Measurements from ENCODE around the gene HLTF. TPM values are rescaled to one million over a fixed set of nuclear protein-coding genes. Genes with fewer than 3 reads are reported as not detected.
"Not testable (repeated sequence)": the region's sequence is repeated elsewhere in the genome, so short reads cannot be mapped to it uniquely, and the experiment has no call there.

Gene HLTF
- total RNA-seq, 2 donors from 2014 or later: 10.9 to 15.3 TPM

- no peaks in the 10 kb centered on the region for H3K9me3 ChIP-seq
- ATAC-seq (peak; percentile 40), DNase-seq (peak; percentile 47 to 61 (median 54))
- H3K27ac ChIP-seq: peak overlapping the region; percentile 84 to 93 (median 92)
- no peaks in the 10 kb centered on the region for H3K27me3 ChIP-seq
- H3K4me1 ChIP-seq: peaks cover 13% of the 10 kb centered on the region
- intact Hi-C loops (cut with DNase I): no loop called here
- TF ChIP-seq, protein P1, sequence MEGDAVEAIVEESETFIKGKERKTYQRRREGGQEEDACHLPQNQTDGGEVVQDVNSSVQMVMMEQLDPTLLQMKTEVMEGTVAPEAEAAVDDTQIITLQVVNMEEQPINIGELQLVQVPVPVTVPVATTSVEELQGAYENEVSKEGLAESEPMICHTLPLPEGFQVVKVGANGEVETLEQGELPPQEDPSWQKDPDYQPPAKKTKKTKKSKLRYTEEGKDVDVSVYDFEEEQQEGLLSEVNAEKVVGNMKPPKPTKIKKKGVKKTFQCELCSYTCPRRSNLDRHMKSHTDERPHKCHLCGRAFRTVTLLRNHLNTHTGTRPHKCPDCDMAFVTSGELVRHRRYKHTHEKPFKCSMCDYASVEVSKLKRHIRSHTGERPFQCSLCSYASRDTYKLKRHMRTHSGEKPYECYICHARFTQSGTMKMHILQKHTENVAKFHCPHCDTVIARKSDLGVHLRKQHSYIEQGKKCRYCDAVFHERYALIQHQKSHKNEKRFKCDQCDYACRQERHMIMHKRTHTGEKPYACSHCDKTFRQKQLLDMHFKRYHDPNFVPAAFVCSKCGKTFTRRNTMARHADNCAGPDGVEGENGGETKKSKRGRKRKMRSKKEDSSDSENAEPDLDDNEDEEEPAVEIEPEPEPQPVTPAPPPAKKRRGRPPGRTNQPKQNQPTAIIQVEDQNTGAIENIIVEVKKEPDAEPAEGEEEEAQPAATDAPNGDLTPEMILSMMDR (IDR thresholded peaks at IDR 0.05): no peak
- no peak for TF ChIP-seq POLR2A (IDR thresholded peaks at IDR 0.05)
- WGBS, 2 donors: 1 to 2% methylated on average over 10 to 33 of the region's 34 CpGs
- H3K36me3 ChIP-seq (replicated peaks in 1 of 2; ENCODE audit: insufficient read depth in 1 of 2, low read depth in 2 of 2): peaks cover 0 to 2% of the 10 kb centered on the region in 2 donors
- peak overlapping the region; percentile 65 to 90 for H3K4me3 ChIP-seq
Measured at GRCh38 chr3:148992027-148992634, 94.2 kb downstream of the HLTF start.

GRCh38 chr3:148991219-148992026 is 94.9 kb downstream of the HLTF start, which contains the start of gene GYG1:
GYG1 (plus strand) TSS chr3:148991540; CDS start chr3:148991641, 101 bp downstream.
- intact Hi-C loops (cut with DNase I): no loop called here
- WGBS, 2 donors: 0% methylated on average over 53 to 75 of the region's 91 CpGs
- Histone ChIP-seq H3K27me3 (no peaks in the 10 kb centered on the region), H3K36me3 (replicated peaks in 1 of 2; ENCODE audit: insufficient read depth in 1 of 2, low read depth in 2 of 2) (peaks cover 0 to 2% of the 10 kb centered on the region in 2 donors), H3K4me3 (peak within 1 kb of the TSS; percentile 65 to 90), H3K27ac (peak within 1 kb of the TSS; percentile 84 to 93 (median 92)), H3K4me1 (peaks cover 13% of the 10 kb centered on the region), H3K9me3 (no peaks in the 10 kb centered on the region)
- ATAC-seq: peak; percentile 93
- peak; percentile 84 to 89 (median 86) for DNase-seq
- TF ChIP-seq, protein P1 (IDR thresholded peaks at IDR 0.05): peak in 5 of 7 experiments; percentile 9 to 41 (median 25)
- TF ChIP-seq POLR2A (IDR thresholded peaks at IDR 0.05): peak; percentile 86 to 88 (median 87)

DNA sequence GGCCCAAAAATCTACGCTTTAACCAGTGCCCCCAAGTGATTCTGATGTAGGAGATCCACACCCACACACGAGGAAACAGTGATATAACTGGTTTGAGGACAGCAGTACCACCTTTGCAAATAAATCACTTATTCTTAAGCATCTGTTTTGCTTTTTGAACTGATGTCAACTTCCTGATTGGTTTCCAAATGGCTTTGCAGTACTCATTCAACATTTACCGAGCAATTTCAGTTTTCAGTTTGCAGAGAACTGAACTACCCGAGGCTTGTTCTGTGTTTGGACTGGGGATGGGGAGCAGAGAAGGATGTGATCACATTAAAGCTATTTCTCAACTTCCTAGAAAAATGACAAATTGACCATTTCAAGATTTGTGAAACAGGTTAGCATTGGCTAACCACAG is 96.1 kb downstream of the HLTF start:
- ATAC-seq (no peak), DNase-seq (no peak)
- Histone ChIP-seq H3K9me3 (no peaks in the 10 kb centered on the region), H3K4me3 (no peak overlapping the region), H3K36me3 (replicated peaks in 1 of 2; ENCODE audit: insufficient read depth in 1 of 2, low read depth in 2 of 2) (no peaks in the 10 kb centered on the region), H3K4me1 (peaks cover 13% of the 10 kb centered on the region), H3K27me3 (no peaks in the 10 kb centered on the region), H3K27ac (no peak overlapping the region)
- TF ChIP-seq POLR2A (IDR thresholded peaks at IDR 0.05): no peak
- TF ChIP-seq, protein P1 (IDR thresholded peaks at IDR 0.05): no peak
- WGBS, 2 donors: 61 to 74% methylated on average over 4 of the region's 4 CpGs
- intact Hi-C loops (cut with DNase I): no loop called here

- ATAC-seq; H3K4me3 ChIP-seq; H3K36me3 ChIP-seq (replicated peaks in 1 of 2; ENCODE audit: insufficient read depth in 1 of 2, low read depth in 2 of 2); H3K27ac ChIP-seq; H3K27me3 ChIP-seq; DNase-seq; intact Hi-C loops (cut with DNase I); H3K9me3 ChIP-seq; H3K4me1 ChIP-seq: not testable (repeated sequence)
- 89 to 93% methylated on average over 24 to 29 of the region's 29 CpGs for WGBS, 2 donors
Measured at GRCh38 chr3:148987551-148987950, 98.8 kb downstream of the HLTF start.

- no peak for ATAC-seq
- Histone ChIP-seq H3K27ac (no peak overlapping the region), H3K9me3 (no peaks in the 10 kb centered on the region), H3K4me3 (no peak overlapping the region), H3K36me3 (replicated peaks in 1 of 2; ENCODE audit: insufficient read depth in 1 of 2, low read depth in 2 of 2) (no peaks in the 10 kb centered on the region), H3K27me3 (no peaks in the 10 kb centered on the region), H3K4me1 (no peaks in the 10 kb centered on the region)
- intact Hi-C loops (cut with DNase I): no loop called here
- WGBS, 2 donors: 50 to 60% methylated on average over 1 of the region's 1 CpG
- DNase-seq: no peak
- TF ChIP-seq, protein P1 (IDR thresholded peaks at IDR 0.05): no peak
- no peak for TF ChIP-seq POLR2A (IDR thresholded peaks at IDR 0.05)
Measured at GRCh38 chr3:148981273-148981672, 105.1 kb downstream of the HLTF start.

Data from body of pancreas (tissue), 4 donors.